Gastroesophageal sphincter (tissue), 4 donors: ENCODE data around the gene MOCS3. TPM values are rescaled to one million over a fixed set of nuclear protein-coding genes. Genes with fewer than 3 reads are reported as not detected.

Experiments used
- total RNA-seq, 4 donors: library from RNA; depleted of rRNA; stranded (reverse); fragments of >200 nt; gene quantifications; one replicate each; pipeline ENCODE4 v1.1.0, GENCODE V29; 2016

Gene MOCS3
- total RNA-seq, 4 donors from 2014 or later: 4.2 to 6.1 (median 5.4) TPM

Other genes starting within 250 kb of the MOCS3 start
- 1 to 10 TPM; 2.4 to 3.8 (median 2.8) TPM for gene PARD6B, start 227.2 kb upstream of the MOCS3 start, total RNA-seq
- 10 to 100 TPM in 1 of 4 donors, 1 to 10 TPM in 3; 4.4 to 18.7 (median 4.7) TPM for gene BCAS4, start 163.8 kb upstream of the MOCS3 start, total RNA-seq
- 10 to 100 TPM; 51.4 to 67.2 (median 55.4) TPM for gene ADNP, start 27.4 kb upstream of the MOCS3 start, total RNA-seq
- 10 to 100 TPM; 35.2 to 63.0 (median 43.5) TPM for gene DPM1, start 286 bp upstream of the MOCS3 start, total RNA-seq
- gene KCNG1, start 64.3 kb downstream of the MOCS3 start, total RNA-seq: under 1 TPM in 3 of 4 donors, not detected in 1; 0.35 to 0.46 (median 0.40) TPM